Kidney epithelial cell (primary cell): ENCODE measurements around the gene MAX. TPM values are rescaled to one million over a fixed set of nuclear protein-coding genes. Genes with fewer than 3 reads are reported as not detected.
A peak's percentile ranks its signal among the peaks of the same experiment; 100 is the strongest.

Source experiments
- DNase-seq: peaks from one replicate; pipeline ENCODE4 v3.0.0-alpha.2; 2010; ENCODE audit warnings: low read depth
- H3K27me3 ChIP-seq: 2 replicates; pipeline ENCODE4 v1.6.0; 2011; ENCODE audit warnings: low read length; ENCODE audit not compliant: control insufficient read depth, insufficient read depth
- H3K36me3 ChIP-seq: 2 replicates; pipeline ENCODE4 v1.5.1; 2011; ENCODE audit warnings: low read length; ENCODE audit not compliant: control insufficient read depth, insufficient read depth
- H3K4me3 ChIP-seq: 2 replicates; pipeline ENCODE4 v1.5.1; 2011; ENCODE audit warnings: low read depth, mild to moderate bottlenecking, control low read depth, low read length
- total RNA-seq: library from RNA; depleted of rRNA; stranded (reverse); fragments of >200 nt; gene quantifications from 2 replicates; pipeline ENCODE4 v1.2.3, GENCODE V29; 2015
- TF ChIP-seq, protein P1 (sequence below): IDR thresholded peaks from 2 replicates; pipeline ENCODE4 v1.5.1; 2011; ENCODE audit warnings: mild to moderate bottlenecking, moderate library complexity, low read length, control low read depth, inconsistent platforms; ENCODE audit not compliant: insufficient read depth, poor library complexity, severe bottlenecking

Gene MAX, protein sequence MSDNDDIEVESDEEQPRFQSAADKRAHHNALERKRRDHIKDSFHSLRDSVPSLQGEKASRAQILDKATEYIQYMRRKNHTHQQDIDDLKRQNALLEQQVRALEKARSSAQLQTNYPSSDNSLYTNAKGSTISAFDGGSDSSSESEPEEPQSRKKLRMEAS
- total RNA-seq = 59.5 and 60.0 TPM in 2 replicates

- TF ChIP-seq, protein P1, sequence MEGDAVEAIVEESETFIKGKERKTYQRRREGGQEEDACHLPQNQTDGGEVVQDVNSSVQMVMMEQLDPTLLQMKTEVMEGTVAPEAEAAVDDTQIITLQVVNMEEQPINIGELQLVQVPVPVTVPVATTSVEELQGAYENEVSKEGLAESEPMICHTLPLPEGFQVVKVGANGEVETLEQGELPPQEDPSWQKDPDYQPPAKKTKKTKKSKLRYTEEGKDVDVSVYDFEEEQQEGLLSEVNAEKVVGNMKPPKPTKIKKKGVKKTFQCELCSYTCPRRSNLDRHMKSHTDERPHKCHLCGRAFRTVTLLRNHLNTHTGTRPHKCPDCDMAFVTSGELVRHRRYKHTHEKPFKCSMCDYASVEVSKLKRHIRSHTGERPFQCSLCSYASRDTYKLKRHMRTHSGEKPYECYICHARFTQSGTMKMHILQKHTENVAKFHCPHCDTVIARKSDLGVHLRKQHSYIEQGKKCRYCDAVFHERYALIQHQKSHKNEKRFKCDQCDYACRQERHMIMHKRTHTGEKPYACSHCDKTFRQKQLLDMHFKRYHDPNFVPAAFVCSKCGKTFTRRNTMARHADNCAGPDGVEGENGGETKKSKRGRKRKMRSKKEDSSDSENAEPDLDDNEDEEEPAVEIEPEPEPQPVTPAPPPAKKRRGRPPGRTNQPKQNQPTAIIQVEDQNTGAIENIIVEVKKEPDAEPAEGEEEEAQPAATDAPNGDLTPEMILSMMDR = no peak
- no peaks in the 10 kb centered on the region for H3K36me3 ChIP-seq
- DNase-seq = peak; percentile 96
Observed at GRCh38 chr14:65102441-65103149, at the start of gene MAX. TSS of gene MAX (minus strand) at chr14:65102517. CDS start at chr14:65102339, 178 bp downstream.

DNA sequence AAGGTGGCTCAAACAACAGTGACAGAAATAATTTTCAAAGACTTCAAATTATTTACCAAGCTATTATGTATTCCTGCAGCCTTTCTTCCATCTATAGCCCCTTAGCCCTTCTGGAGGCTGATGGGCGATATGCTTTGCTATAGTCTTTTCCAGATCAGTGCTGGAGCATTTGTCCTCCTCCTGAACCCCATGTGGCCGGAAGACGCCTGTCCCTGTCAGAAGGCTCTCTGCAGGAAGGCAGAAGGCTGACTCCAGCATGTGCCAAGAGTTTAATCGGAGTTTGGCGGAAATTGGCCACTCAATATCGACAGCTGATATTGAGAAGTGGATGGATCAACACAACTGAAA lies 49.3 kb upstream of the MAX start:
- Histone ChIP-seq H3K36me3 (no peaks in the 10 kb centered on the region), H3K4me3 (no peak overlapping the region), H3K27me3 (no peaks in the 10 kb centered on the region)
- DNase-seq = no peak
- TF ChIP-seq, protein P1 = no peak

More at GRCh38 chr14:65102441-65103149, at the start of gene MAX:
- H3K4me3 ChIP-seq = peak within 1 kb of the TSS; percentile 90
- no peaks in the 10 kb centered on the region for H3K27me3 ChIP-seq

DNA sequence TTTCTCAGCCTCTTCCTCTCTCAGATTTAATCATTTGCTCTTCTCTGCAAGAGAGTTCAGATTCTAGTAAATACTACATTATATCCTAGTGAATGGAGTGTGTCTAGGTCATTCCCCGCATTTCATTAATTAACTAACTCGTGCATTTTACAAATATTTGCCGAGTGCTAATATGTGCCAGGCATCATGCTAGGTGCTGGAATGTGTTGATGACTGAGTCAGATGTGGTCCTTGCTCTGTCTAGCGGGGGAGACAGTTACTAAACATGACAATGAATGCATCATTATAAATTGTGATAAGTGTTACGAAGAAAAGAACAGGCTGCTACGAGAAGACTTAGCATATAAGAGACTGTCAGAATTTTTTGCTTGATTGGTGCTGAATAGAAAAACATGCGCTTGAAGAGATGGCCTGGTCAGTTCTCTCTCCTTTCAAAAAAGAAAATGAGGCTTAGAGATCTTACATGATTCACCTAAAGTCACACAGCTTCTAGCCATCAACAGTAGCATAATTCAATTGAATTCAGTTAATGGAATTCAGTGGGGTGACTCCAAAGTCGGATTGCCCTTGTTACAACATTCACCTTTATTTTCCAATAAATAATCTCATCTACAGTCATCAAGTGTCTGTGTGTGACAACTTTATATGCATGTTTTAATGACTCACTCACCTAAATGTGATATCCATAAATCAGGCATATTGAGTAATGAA lies 48.7 kb upstream of the MAX start:
- Histone ChIP-seq H3K36me3 (no peaks in the 10 kb centered on the region), H3K4me3 (no peak overlapping the region), H3K27me3 (no peaks in the 10 kb centered on the region)
- TF ChIP-seq, protein P1 = no peak
- no peak for DNase-seq

GRCh38 chr14:65149116-65149515 lies 46.8 kb upstream of the MAX start:
- H3K27me3 ChIP-seq = peaks cover 2% of the 10 kb centered on the region
- H3K36me3 ChIP-seq = no peaks in the 10 kb centered on the region
- DNase-seq = no peak
- TF ChIP-seq, protein P1 = no peak
- no peak overlapping the region for H3K4me3 ChIP-seq

DNA sequence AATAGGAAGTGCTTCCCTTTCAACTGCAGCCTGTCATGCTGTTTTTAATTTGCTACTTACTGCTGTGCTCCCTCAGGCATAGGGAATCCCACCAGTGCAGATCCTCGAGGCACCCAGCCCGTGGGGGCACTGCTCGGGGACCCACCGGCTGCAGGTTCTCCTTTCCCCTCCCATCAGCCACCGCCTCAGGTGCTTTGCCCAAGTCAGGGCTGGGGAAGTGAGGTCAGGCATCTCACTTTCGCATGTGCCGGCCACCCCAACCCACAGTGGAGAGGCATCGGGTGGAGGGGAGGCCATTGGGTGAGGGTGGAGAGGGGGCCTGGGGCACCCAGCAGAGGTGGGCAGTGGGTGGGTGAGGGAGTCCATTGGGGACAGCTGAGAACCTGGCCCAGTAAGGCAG lies 41.9 kb upstream of the MAX start:
- Histone ChIP-seq H3K36me3 (no peaks in the 10 kb centered on the region), H3K4me3 (no peak overlapping the region), H3K27me3 (peaks cover 5% of the 10 kb centered on the region)
- TF ChIP-seq, protein P1 = no peak
- DNase-seq = no peak
